Peyer's patch (tissue), 4 donors: Measurements from ENCODE around the gene PPIP5K1.

Experiments used
- CTCF ChIP-seq, 6 experiments: fragments of 450-650 bp in 4 of 6; fragments of 200-600 bp in 2 of 6; sonication (generic) in 1 of 6; IDR thresholded peaks; one replicate each; pipeline ENCODE4 v1.5.1; 2017 to 2019; ENCODE audit warnings: antibody characterized with exemption in 6 of 6, mild to moderate bottlenecking in 3 of 6, moderate library complexity in 1 of 6
- POLR2A ChIP-seq, 2 donors: fragments of 450-650 bp; IDR thresholded peaks; one replicate each; pipeline ENCODE4 v1.5.1; 2017; ENCODE audit warnings: antibody characterized with exemption in 2 of 2, mild to moderate bottlenecking in 2 of 2, moderate library complexity in 2 of 2

- TF ChIP-seq CTCF (IDR thresholded peaks at IDR 0.05), result no peak
- TF ChIP-seq POLR2A (IDR thresholded peaks at IDR 0.05), result no peak
Observed at GRCh38 chr15:43520138-43520537, 69.9 kb downstream of the PPIP5K1 start.
